GM12892 (cell line): Measurements from ENCODE around the gene PTPRN2.

Experiments
- POLR2A ChIP-seq: IDR thresholded peaks from 2 replicates; pipeline ENCODE4 v1.6.1; 2011; ENCODE audit warnings: low read depth, low read length, control low read depth
- POLR2AphosphoS5 ChIP-seq: IDR thresholded peaks from 2 replicates; pipeline ENCODE4 v1.6.1; 2011; ENCODE audit warnings: low read depth, low read length, control low read depth
- TAF1 ChIP-seq: IDR thresholded peaks from 2 replicates; pipeline ENCODE4 v1.6.1; 2011; ENCODE audit warnings: low read depth, mild to moderate bottlenecking, control low read depth, low read length, borderline replicate concordance

GRCh38 chr7:157606140-157606539, 981.5 kb downstream of the PTPRN2 start:
- TF ChIP-seq POLR2AphosphoS5 (no peak), TAF1 (no peak), POLR2A (no peak)
